ENCODE measurements around the gene SERAC1. TPM values are rescaled to one million over a fixed set of nuclear protein-coding genes. Genes with fewer than 3 reads are reported as not detected.

SERAC1 gene
- total and polyA plus RNA-seq, 10 of the 15 experiments (the other 5 are each of a cell fraction or from before 2014, with no cell fraction given) = 0.76 to 2.9 (median 2.2) TPM

DNA sequence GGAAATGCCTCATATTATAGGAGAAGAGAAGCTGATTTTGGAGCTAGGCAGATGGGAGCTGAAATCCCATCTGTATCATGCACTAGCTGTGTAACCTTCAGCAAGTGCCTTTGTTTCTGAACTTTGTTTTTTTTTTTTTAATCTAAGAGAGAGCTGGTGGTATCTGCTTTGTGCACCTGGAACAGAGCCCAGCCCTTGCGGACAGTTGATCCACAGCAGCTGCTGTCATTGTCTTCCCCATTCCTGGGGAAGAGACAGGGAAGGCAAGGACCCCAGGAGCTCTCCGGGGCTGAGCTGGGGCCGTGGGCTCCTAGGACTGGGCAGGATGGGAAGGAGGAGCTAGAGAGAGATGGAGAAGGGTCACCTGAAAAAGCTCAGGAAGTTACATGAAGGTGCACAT, 94.3 kb downstream of the SERAC1 start:
- Histone ChIP-seq H3K9ac (ENCODE audit: control insufficient read depth, insufficient read depth, low read length) (no peak overlapping the region), H2AFZ (ENCODE audit: control insufficient read depth, low read depth, low read length) (no peak overlapping the region), H3K4me2 (ENCODE audit: control insufficient read depth, insufficient read depth) (no peak overlapping the region), H3K27ac (ENCODE audit: control insufficient read depth, insufficient read depth) (no peak overlapping the region), H3K4me3 (no peak overlapping the region), H3K27me3 (replicated peaks in 1 of 2; ENCODE audit: control insufficient read depth in 2 of 2, insufficient read depth in 2 of 2, low read length in 1 of 2) (no peaks in the 10 kb centered on the region), H3K36me3 (ENCODE audit: control insufficient read depth in 2 of 2, insufficient read depth in 2 of 2, low read length in 1 of 2) (no peaks in the 10 kb centered on the region), H4K20me1 (ENCODE audit: control insufficient read depth, insufficient read depth) (no peaks in the 10 kb centered on the region), H3K4me1 (ENCODE audit: control insufficient read depth, insufficient read depth, low read length) (no peaks in the 10 kb centered on the region), H3K79me2 (ENCODE audit: control insufficient read depth, insufficient read depth, low read length) (no peaks in the 10 kb centered on the region), H3K9me3 (replicated peaks; ENCODE audit: control insufficient read depth, insufficient read depth, low read length) (no peaks in the 10 kb centered on the region)
- ATAC-seq (no peak), FAIRE-seq (no peak), DNase-seq (ENCODE audit: low read depth, low spot score) (no peak)
- RAD21 ChIA-PET (ENCODE audit: unreplicated experiment) = no interaction called here
- 97% methylated on average over 3 of the region's 3 CpGs for WGBS (ENCODE audit: insufficient coverage, insufficient replicate concordance, low lambda C conversion rate, missing lambda C conversion rate)
- POLR2A ChIA-PET = interaction anchor here (1.3 kb wide), 1 partner anchor 12 kb away, joined by 4 read pairs; no protein-coding TSS in a partner anchor
- no peak for TF ChIP-seq FOXM1 (IDR thresholded peaks at IDR 0.05; ENCODE audit: low read depth, low read length)
- no peak for TF ChIP-seq ZNF687 (IDR thresholded peaks at IDR 0.05)
- TF ChIP-seq NRF1 (conservative IDR thresholded peaks at IDR 0.05; ENCODE audit: low read depth, low read length) = no peak
- no peak for TF ChIP-seq EP300 (IDR thresholded peaks at IDR 0.05; ENCODE audit: borderline replicate concordance in 1 of 2, control insufficient read depth in 1 of 2, low read depth in 2 of 2, low read length in 2 of 2)
- intact Hi-C loops (cut with micrococcal nuclease; ENCODE audit: unreplicated experiment) (loop anchor here (10.0 kb wide), 2 partner anchors 169 to 759 kb away; no protein-coding TSS in a partner anchor), in situ Hi-C loops (cut with MboI) (no loop called here)
- SMC1A ChIA-PET (ENCODE audit: uncharacterized antibody, unreplicated experiment) = interaction anchor here (0.7 to 1.5 kb wide), 5 partner anchors 12 to 407 kb away, joined by 3 to 4 read pairs (median 3); no protein-coding TSS in a partner anchor
- BruUV-seq (replicated peaks) = no TSS peak
- CTCF ChIA-PET = interaction anchor here (0.7 to 3.2 kb wide), 12 partner anchors 16 to 747 kb away, joined by 3 to 19 read pairs (median 4); no protein-coding TSS in a partner anchor

Measured in GM12878 (cell line).